HepG2 (cell line): ENCODE measurements around the gene METTL1. TPM values are rescaled to one million over a fixed set of nuclear protein-coding genes. Genes with fewer than 3 reads are reported as not detected.

Experiments
- AKAP8 ChIP-seq: sonication (generic); formaldehyde crosslinking; IDR thresholded peaks from 2 replicates; pipeline ENCODE4 v1.5.1; 2020; ENCODE audit warnings: mild to moderate bottlenecking, missing genetic modification reagents
- ATF7 ChIP-seq, 2 experiments: fragments of 450-650 bp in 1 of 2; sonication (generic) in 1 of 2; formaldehyde crosslinking in 1 of 2; IDR thresholded peaks; 2 replicates each; pipeline versions ENCODE4 v1.4.0 to v1.6.1; 2016 to 2020; ENCODE audit warnings: antibody characterized with exemption in 1 of 2, mild to moderate bottlenecking in 1 of 2, missing genetic modification reagents in 1 of 2
- FOXJ3 ChIP-seq: sonication (generic); formaldehyde crosslinking; IDR thresholded peaks from 2 replicates; pipeline ENCODE4 v1.4.0; 2020; ENCODE audit warnings: missing genetic modification reagents, mild to moderate bottlenecking, borderline replicate concordance
- GABPA ChIP-seq, 2 experiments: IDR thresholded peaks; 2 replicates each; pipeline ENCODE4 v1.6.1; 2011 to 2016; ENCODE audit warnings: low read depth in 2 of 2, low read length in 1 of 2, missing biosample characterization in 1 of 2, missing genetic modification characterization in 1 of 2
- GTF2F1 ChIP-seq: fragments of 150-350 bp; IDR thresholded peaks from 2 replicates; pipeline ENCODE4 v1.6.1; 2014; ENCODE audit warnings: low read length
- HMG20B ChIP-seq: conservative IDR thresholded peaks from 2 replicates; pipeline ENCODE4 v1.6.1; 2016; ENCODE audit warnings: missing genetic modification reagents, missing compliant biosample characterization
- HNF4A ChIP-seq: sonication (generic); formaldehyde crosslinking; IDR thresholded peaks from 2 replicates; pipeline ENCODE4 v1.4.0; 2020; ENCODE audit warnings: missing genetic modification reagents
- HNRNPK ChIP-seq: fragments of 200-400 bp; formaldehyde crosslinking; IDR thresholded peaks from 2 replicates; pipeline ENCODE4 v1.6.1; 2018; ENCODE audit warnings: low read length, low read depth, moderate library complexity, mild to moderate bottlenecking; ENCODE audit not compliant: poor library complexity, severe bottlenecking
- KDM5B ChIP-seq: sonication (generic); formaldehyde crosslinking; IDR thresholded peaks from 2 replicates; pipeline ENCODE4 v1.4.0; 2020; ENCODE audit warnings: missing genetic modification reagents, mild to moderate bottlenecking, borderline replicate concordance
- MAFF ChIP-seq: IDR thresholded peaks from 2 replicates; pipeline ENCODE4 v1.6.1; 2011; ENCODE audit warnings: low read depth, low read length, improper control_type of control experiment
- PAXIP1 ChIP-seq: sonication (generic); formaldehyde crosslinking; conservative IDR thresholded peaks from 2 replicates; pipeline ENCODE4 v1.4.0; 2020; ENCODE audit warnings: mild to moderate bottlenecking, missing genetic modification reagents, moderate library complexity
- PTBP1 ChIP-seq: fragments of 200-400 bp; formaldehyde crosslinking; IDR thresholded peaks from 2 replicates; pipeline ENCODE4 v1.6.1; 2018; ENCODE audit warnings: low read length, low read depth; ENCODE audit not compliant: poor library complexity, severe bottlenecking
- RFX1 ChIP-seq: fragments of 450-650 bp; IDR thresholded peaks from 2 replicates; pipeline ENCODE4 v1.6.1; 2017
- WIZ ChIP-seq: sonication (generic); formaldehyde crosslinking; IDR thresholded peaks from 2 replicates; pipeline ENCODE4 v1.5.1; 2020; ENCODE audit warnings: mild to moderate bottlenecking, missing genetic modification reagents
- YY1 ChIP-seq: IDR thresholded peaks from 2 replicates; pipeline ENCODE4 v1.6.1; 2011; ENCODE audit warnings: low read length, low read depth, moderate library complexity, mild to moderate bottlenecking; ENCODE audit not compliant: insufficient read depth, insufficient replicate concordance
- ZBTB21 ChIP-seq: sonication (generic); formaldehyde crosslinking; IDR thresholded peaks from 2 replicates; pipeline ENCODE4 v1.4.0; 2020; ENCODE audit warnings: missing genetic modification reagents
- ZFP41 ChIP-seq: sonication (generic); formaldehyde crosslinking; IDR thresholded peaks from 2 replicates; pipeline ENCODE4 v1.4.0; 2020; ENCODE audit warnings: mild to moderate bottlenecking, missing genetic modification reagents, borderline replicate concordance
- ZFX ChIP-seq: sonication (generic); formaldehyde crosslinking; IDR thresholded peaks from 2 replicates; pipeline ENCODE4 v1.4.0; 2020; ENCODE audit warnings: mild to moderate bottlenecking, low read depth, missing genetic modification reagents, moderate library complexity
- ZNF12 ChIP-seq: sonication (generic); formaldehyde crosslinking; IDR thresholded peaks from 2 replicates; pipeline ENCODE4 v1.5.0; 2020; ENCODE audit warnings: missing genetic modification reagents
- ZNF598 ChIP-seq: sonication (generic); formaldehyde crosslinking; IDR thresholded peaks from 2 replicates; pipeline ENCODE4 v1.5.1; 2020; ENCODE audit warnings: mild to moderate bottlenecking, missing genetic modification reagents, borderline replicate concordance
- ZNF616 ChIP-seq: sonication (generic); formaldehyde crosslinking; IDR thresholded peaks from 2 replicates; pipeline ENCODE4 v1.5.0; 2020; ENCODE audit warnings: low read depth, mild to moderate bottlenecking, missing genetic modification reagents
- ZNF879 ChIP-seq: sonication (generic); formaldehyde crosslinking; IDR thresholded peaks from 2 replicates; pipeline ENCODE4 v1.8.1; 2023; ENCODE audit warnings: missing genetic modification reagents
- polyA plus RNA-seq, 8 experiments: library from polyadenylated mRNA; depleted of rRNA in 3 of 8; stranded (reverse) in 7 of 8; unstranded in 1 of 8; fragments of >200 nt; fragmentation: Illumina TruSeq in 4 of 8; extraction: Trizol in 4 of 8; gene quantifications; 2 replicates each; pipeline versions ENCODE4 v1.2.1 to v1.2.3, GENCODE V29; 2011 to 2016; ENCODE audit warnings: low read depth in 4 of 8, missing spikeins in 1 of 8, mixed read lengths in 1 of 8; ENCODE audit not compliant: insufficient read depth in 1 of 8
- total RNA-seq, 5 experiments: library from RNA; depleted of rRNA; stranded (reverse); fragments of >200 nt; fragmentation: Illumina TruSeq; extraction: Trizol; gene quantifications; 2 replicates each; pipeline ENCODE4 v1.2.3, GENCODE V29; 2016; ENCODE audit warnings: low read depth in 1 of 5

Gene METTL1
- total and polyA plus RNA-seq, 2 of the 13 experiments (the other 11 are each of a cell fraction or from before 2014, with no cell fraction given) = 34.7 to 36.9 TPM

GRCh38 chr12:57735198-57735855, 36.6 kb downstream of the METTL1 start (continued):
- TF ChIP-seq ZNF598 (CRISPR knock-in tag) (no peak), KDM5B (CRISPR knock-in tag) (no peak), PAXIP1 (peak; percentile 67), ZNF12 (CRISPR knock-in tag) (no peak), FOXJ3 (CRISPR knock-in tag) (no peak), HNRNPK (no peak), ZFP41 (no peak), HMG20B (no peak), ZFX (no peak), ZNF616 (no peak), GABPA (IDR thresholded peaks at IDR 0.05; ENCODE audit: low read depth, low read length) (no peak), GABPA (CRISPR knock-in tag; IDR thresholded peaks at IDR 0.05; ENCODE audit: low read depth) (no peak), YY1 (no peak), ATF7 (IDR thresholded peaks at IDR 0.05) (no peak), ATF7 (CRISPR knock-in tag; IDR thresholded peaks at IDR 0.05) (no peak), HNF4A (CRISPR knock-in tag) (peak; percentile 71), MAFF (no peak), ZNF879 (CRISPR knock-in tag) (no peak), PTBP1 (no peak), GTF2F1 (no peak), WIZ (no peak), AKAP8 (CRISPR knock-in tag) (no peak), ZBTB21 (CRISPR knock-in tag) (no peak), RFX1 (peak; percentile 42; the same call in 1 of the 2 replicates)
